Smooth muscle cell (in vitro differentiated cells): Measurements from ENCODE around the gene SLC39A3. TPM values are rescaled to one million over a fixed set of nuclear protein-coding genes. Genes with fewer than 3 reads are reported as not detected.

ENCODE experiments used
- DNase-seq: peaks from one replicate; lab custom pipeline; 2025; ENCODE audit not compliant: unreplicated experiment; lab: John Stamatoyannopoulos, UW
- H2AFZ ChIP-seq: fragments of 200-600 bp; sonication (generic); 2 replicates; pipeline ENCODE4 v1.6.0; 2016; ENCODE audit warnings: antibody characterized with exemption, low read depth, mild to moderate bottlenecking
- H3F3A ChIP-seq: fragments of 200-600 bp; sonication (generic); 2 replicates; pipeline ENCODE4 v1.6.0; 2017; ENCODE audit warnings: antibody characterized with exemption, low read depth
- H3K27ac ChIP-seq: fragments of 200-600 bp; sonication (generic); 2 replicates; pipeline ENCODE4 v1.5.1; 2016; ENCODE audit warnings: low read depth, mild to moderate bottlenecking
- H3K27me3 ChIP-seq: fragments of 200-600 bp; sonication (generic); 2 replicates; pipeline ENCODE4 v1.6.1; 2016; ENCODE audit warnings: low read depth, mild to moderate bottlenecking
- H3K36me3 ChIP-seq: fragments of 200-600 bp; sonication (generic); 2 replicates; pipeline ENCODE4 v1.5.1; 2016; ENCODE audit warnings: low read depth
- H3K4me1 ChIP-seq: fragments of 200-600 bp; sonication (generic); 2 replicates; pipeline ENCODE4 v1.5.1; 2016; ENCODE audit warnings: low read depth
- H3K4me2 ChIP-seq: fragments of 200-600 bp; sonication (generic); 2 replicates; pipeline ENCODE4 v1.6.0; 2016; ENCODE audit warnings: mild to moderate bottlenecking
- H3K4me3 ChIP-seq: fragments of 200-600 bp; sonication (generic); 2 replicates; pipeline ENCODE4 v1.5.1; 2016; ENCODE audit warnings: mild to moderate bottlenecking
- H3K79me2 ChIP-seq: fragments of 200-600 bp; sonication (generic); 2 replicates; pipeline ENCODE4 v1.6.0; 2016; ENCODE audit warnings: low read depth, mild to moderate bottlenecking
- H3K9ac ChIP-seq: fragments of 200-600 bp; sonication (generic); 2 replicates; pipeline ENCODE4 v1.6.0; 2016; ENCODE audit warnings: low read depth
- H3K9me3 ChIP-seq: fragments of 200-600 bp; sonication (generic); replicated peaks from 2 replicates; pipeline ENCODE4 v1.5.1; 2016; ENCODE audit warnings: low read depth
- H4K20me1 ChIP-seq: fragments of 200-600 bp; sonication (generic); 2 replicates; pipeline ENCODE4 v1.6.0; 2016; ENCODE audit warnings: low read depth
- WGBS: methylation state at CpG from one replicate; pipeline ENCODE4 v1.1.7; 2016; ENCODE audit warnings: low lambda C conversion rate; 5-methylcytosine and 5-hydroxymethylcytosine counted together
- polyA plus RNA-seq: library from polyadenylated mRNA; unstranded; fragments of >200 nt; fragmentation: Nextera tagmentation; extraction: Ambion mirVana; gene quantifications from 2 replicates; pipeline ENCODE4 v1.2.1, GENCODE V29; 2016
- total RNA-seq: library from RNA; depleted of rRNA; stranded (reverse); fragments of >200 nt; gene quantifications from 2 replicates; pipeline ENCODE4 v1.2.3, GENCODE V29; 2014
- TF ChIP-seq, protein P1 (sequence below): fragments of 200-600 bp; sonication (generic); IDR thresholded peaks from 2 replicates; pipeline ENCODE4 v1.5.1; 2017; ENCODE audit warnings: borderline replicate concordance, mild to moderate bottlenecking, antibody characterized with exemption; ENCODE audit not compliant: insufficient read depth, poor library complexity, severe bottlenecking

Gene SLC39A3
- total and polyA plus RNA-seq, 2 experiments from 2014 or later, result 24.2 to 46.1 TPM

GRCh38 chr19:2731181-2731995, 8.4 kb downstream of the SLC39A3 start:
- H2AFZ ChIP-seq, result no peak overlapping the region
- TF ChIP-seq, protein P1, sequence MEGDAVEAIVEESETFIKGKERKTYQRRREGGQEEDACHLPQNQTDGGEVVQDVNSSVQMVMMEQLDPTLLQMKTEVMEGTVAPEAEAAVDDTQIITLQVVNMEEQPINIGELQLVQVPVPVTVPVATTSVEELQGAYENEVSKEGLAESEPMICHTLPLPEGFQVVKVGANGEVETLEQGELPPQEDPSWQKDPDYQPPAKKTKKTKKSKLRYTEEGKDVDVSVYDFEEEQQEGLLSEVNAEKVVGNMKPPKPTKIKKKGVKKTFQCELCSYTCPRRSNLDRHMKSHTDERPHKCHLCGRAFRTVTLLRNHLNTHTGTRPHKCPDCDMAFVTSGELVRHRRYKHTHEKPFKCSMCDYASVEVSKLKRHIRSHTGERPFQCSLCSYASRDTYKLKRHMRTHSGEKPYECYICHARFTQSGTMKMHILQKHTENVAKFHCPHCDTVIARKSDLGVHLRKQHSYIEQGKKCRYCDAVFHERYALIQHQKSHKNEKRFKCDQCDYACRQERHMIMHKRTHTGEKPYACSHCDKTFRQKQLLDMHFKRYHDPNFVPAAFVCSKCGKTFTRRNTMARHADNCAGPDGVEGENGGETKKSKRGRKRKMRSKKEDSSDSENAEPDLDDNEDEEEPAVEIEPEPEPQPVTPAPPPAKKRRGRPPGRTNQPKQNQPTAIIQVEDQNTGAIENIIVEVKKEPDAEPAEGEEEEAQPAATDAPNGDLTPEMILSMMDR, result no peak
- H3K9me3 ChIP-seq, result no peaks in the 10 kb centered on the region
- H3K9ac ChIP-seq, result no peak overlapping the region
- H3K27ac ChIP-seq, result no peak overlapping the region
- no peaks in the 10 kb centered on the region for H3K4me1 ChIP-seq
- WGBS, result 91% methylated on average over 32 of the region's 41 CpGs
- DNase-seq, result no peak
- no peak overlapping the region for H3K4me3 ChIP-seq
- H3K4me2 ChIP-seq, result no peak overlapping the region
- no peaks in the 10 kb centered on the region for H3K27me3 ChIP-seq
- H3F3A ChIP-seq, result no peaks in the 10 kb centered on the region
- no peaks in the 10 kb centered on the region for H4K20me1 ChIP-seq
- no peaks in the 10 kb centered on the region for H3K79me2 ChIP-seq
- no peaks in the 10 kb centered on the region for H3K36me3 ChIP-seq

GRCh38 chr19:2729943-2730818, 9.6 kb downstream of the SLC39A3 start:
- no peaks in the 10 kb centered on the region for H3K4me1 ChIP-seq
- no peak overlapping the region for H3K4me2 ChIP-seq
- DNase-seq, result no peak
- no peaks in the 10 kb centered on the region for H3K36me3 ChIP-seq
- H3K27ac ChIP-seq, result no peak overlapping the region
- H3K9me3 ChIP-seq, result no peaks in the 10 kb centered on the region
- no peaks in the 10 kb centered on the region for H3K79me2 ChIP-seq
- H3K9ac ChIP-seq, result no peak overlapping the region
- H4K20me1 ChIP-seq, result no peaks in the 10 kb centered on the region
- H2AFZ ChIP-seq, result no peak overlapping the region
- H3K27me3 ChIP-seq, result no peaks in the 10 kb centered on the region
- TF ChIP-seq, protein P1, result no peak
- no peaks in the 10 kb centered on the region for H3F3A ChIP-seq
- WGBS, result 94% methylated on average over 26 of the region's 26 CpGs
- H3K4me3 ChIP-seq, result no peak overlapping the region

- Histone ChIP-seq H3K9me3 (no peaks in the 10 kb centered on the region), H3F3A (no peaks in the 10 kb centered on the region), H3K4me1 (no peaks in the 10 kb centered on the region), H4K20me1 (no peaks in the 10 kb centered on the region), H3K79me2 (no peaks in the 10 kb centered on the region), H3K27ac (no peak overlapping the region), H3K9ac (no peak overlapping the region), H3K4me2 (no peak overlapping the region), H3K4me3 (no peak overlapping the region), H3K27me3 (no peaks in the 10 kb centered on the region), H3K36me3 (no peaks in the 10 kb centered on the region), H2AFZ (no peak overlapping the region)
- WGBS, result 94% methylated on average over 19 of the region's 23 CpGs
- TF ChIP-seq, protein P1, result no peak
- DNase-seq, result no peak
Observed at GRCh38 chr19:2728783-2729387, 10.9 kb downstream of the SLC39A3 start.
